ENCODE results near the gene RPL23.

The RPL23 gene

DNA sequence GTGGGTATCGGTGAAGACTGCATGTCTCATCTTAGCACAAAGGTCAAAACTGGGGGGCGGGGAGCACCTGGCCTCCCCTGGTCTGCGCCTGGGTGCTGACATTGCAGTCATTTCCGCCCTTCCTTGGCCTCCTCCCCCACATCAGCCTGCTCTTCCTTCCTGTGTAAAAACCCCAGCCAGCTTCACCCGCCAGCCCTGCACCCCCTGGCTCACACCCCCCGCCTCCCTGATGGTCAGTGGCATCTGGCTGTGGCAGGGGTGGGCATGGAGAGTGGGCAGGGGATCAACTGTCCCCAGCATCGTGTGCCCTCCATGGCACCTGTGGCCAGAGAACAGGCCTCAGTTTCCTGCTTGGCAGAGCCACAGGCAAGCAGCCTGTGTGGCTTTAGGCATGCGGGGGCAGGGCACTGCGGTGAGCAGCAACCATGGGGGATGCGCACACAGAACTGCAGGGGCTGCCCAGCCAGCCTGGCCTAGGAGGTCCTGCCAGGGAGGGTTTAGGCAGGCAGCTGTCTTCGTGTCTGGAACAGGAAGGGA lies 45.4 kb upstream of the RPL23 start:
- Histone ChIP-seq H3K27ac (replicated peaks) (peak overlapping the region; percentile 96), H3K27me3 (ENCODE audit: insufficient read depth, poor library complexity, severe bottlenecking) (no peaks in the 10 kb centered on the region), H3K4me3 (replicated peaks; ENCODE audit: insufficient read depth, low read length) (no peak overlapping the region)
- TF ChIP-seq SPI1 (IDR thresholded peaks at IDR 0.05; ENCODE audit: borderline replicate concordance, low read depth) = peak; percentile 53; the same call in 1 of the 2 replicates
- TF ChIP-seq, protein P1, sequence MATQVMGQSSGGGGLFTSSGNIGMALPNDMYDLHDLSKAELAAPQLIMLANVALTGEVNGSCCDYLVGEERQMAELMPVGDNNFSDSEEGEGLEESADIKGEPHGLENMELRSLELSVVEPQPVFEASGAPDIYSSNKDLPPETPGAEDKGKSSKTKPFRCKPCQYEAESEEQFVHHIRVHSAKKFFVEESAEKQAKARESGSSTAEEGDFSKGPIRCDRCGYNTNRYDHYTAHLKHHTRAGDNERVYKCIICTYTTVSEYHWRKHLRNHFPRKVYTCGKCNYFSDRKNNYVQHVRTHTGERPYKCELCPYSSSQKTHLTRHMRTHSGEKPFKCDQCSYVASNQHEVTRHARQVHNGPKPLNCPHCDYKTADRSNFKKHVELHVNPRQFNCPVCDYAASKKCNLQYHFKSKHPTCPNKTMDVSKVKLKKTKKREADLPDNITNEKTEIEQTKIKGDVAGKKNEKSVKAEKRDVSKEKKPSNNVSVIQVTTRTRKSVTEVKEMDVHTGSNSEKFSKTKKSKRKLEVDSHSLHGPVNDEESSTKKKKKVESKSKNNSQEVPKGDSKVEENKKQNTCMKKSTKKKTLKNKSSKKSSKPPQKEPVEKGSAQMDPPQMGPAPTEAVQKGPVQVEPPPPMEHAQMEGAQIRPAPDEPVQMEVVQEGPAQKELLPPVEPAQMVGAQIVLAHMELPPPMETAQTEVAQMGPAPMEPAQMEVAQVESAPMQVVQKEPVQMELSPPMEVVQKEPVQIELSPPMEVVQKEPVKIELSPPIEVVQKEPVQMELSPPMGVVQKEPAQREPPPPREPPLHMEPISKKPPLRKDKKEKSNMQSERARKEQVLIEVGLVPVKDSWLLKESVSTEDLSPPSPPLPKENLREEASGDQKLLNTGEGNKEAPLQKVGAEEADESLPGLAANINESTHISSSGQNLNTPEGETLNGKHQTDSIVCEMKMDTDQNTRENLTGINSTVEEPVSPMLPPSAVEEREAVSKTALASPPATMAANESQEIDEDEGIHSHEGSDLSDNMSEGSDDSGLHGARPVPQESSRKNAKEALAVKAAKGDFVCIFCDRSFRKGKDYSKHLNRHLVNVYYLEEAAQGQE (IDR thresholded peaks at IDR 0.05; ENCODE audit: insufficient replicate concordance, low read depth) = no peak
- peak; percentile 52; the same call in 1 of the 2 replicates for TF ChIP-seq GABPA (IDR thresholded peaks at IDR 0.05; ENCODE audit: low read depth)
- TF ChIP-seq, protein P2, sequence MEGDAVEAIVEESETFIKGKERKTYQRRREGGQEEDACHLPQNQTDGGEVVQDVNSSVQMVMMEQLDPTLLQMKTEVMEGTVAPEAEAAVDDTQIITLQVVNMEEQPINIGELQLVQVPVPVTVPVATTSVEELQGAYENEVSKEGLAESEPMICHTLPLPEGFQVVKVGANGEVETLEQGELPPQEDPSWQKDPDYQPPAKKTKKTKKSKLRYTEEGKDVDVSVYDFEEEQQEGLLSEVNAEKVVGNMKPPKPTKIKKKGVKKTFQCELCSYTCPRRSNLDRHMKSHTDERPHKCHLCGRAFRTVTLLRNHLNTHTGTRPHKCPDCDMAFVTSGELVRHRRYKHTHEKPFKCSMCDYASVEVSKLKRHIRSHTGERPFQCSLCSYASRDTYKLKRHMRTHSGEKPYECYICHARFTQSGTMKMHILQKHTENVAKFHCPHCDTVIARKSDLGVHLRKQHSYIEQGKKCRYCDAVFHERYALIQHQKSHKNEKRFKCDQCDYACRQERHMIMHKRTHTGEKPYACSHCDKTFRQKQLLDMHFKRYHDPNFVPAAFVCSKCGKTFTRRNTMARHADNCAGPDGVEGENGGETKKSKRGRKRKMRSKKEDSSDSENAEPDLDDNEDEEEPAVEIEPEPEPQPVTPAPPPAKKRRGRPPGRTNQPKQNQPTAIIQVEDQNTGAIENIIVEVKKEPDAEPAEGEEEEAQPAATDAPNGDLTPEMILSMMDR (IDR thresholded peaks at IDR 0.05; ENCODE audit: insufficient read depth, low read length) = no peak
- peak; percentile 98 for TF ChIP-seq POLR2AphosphoS5 (IDR thresholded peaks at IDR 0.05; ENCODE audit: low read depth)
- DNase-seq (ENCODE audit: low read depth in 1 of 2, low spot score in 1 of 2) = peak; percentile 88 to 95

DNA sequence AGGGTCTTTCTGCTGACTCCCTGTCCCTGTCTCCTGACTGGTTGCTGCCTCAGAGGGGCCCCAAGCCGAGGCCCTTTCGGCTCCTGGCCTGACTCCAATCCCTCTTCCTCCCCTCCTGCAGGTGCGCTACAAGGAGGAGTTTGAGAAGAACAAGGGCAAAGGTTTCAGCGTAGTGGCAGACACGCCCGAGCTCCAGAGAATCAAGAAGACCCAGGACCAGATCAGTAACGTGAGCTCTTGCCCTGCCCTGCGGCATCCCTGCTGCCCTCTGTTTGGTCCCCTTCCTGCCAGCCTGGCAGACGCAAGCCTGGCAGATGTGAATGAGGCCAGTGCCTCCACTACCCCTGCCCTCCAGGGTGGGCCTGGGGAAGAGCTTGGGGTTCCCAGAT lies 44.8 kb upstream of the RPL23 start:
- Histone ChIP-seq H3K4me3 (replicated peaks; ENCODE audit: insufficient read depth, low read length) (no peak overlapping the region), H3K27ac (replicated peaks) (peak overlapping the region; percentile 96), H3K27me3 (ENCODE audit: insufficient read depth, poor library complexity, severe bottlenecking) (no peaks in the 10 kb centered on the region)
- TF ChIP-seq, protein P1 (IDR thresholded peaks at IDR 0.05; ENCODE audit: insufficient replicate concordance, low read depth) = no peak
- TF ChIP-seq SPI1 (IDR thresholded peaks at IDR 0.05; ENCODE audit: borderline replicate concordance, low read depth) = no peak
- TF ChIP-seq, protein P2 (IDR thresholded peaks at IDR 0.05; ENCODE audit: insufficient read depth, low read length) = no peak
- no peak for TF ChIP-seq POLR2AphosphoS5 (IDR thresholded peaks at IDR 0.05; ENCODE audit: low read depth)
- TF ChIP-seq GABPA (IDR thresholded peaks at IDR 0.05; ENCODE audit: low read depth) = no peak
- peak in 1 of 2 experiments; percentile 49 for DNase-seq (ENCODE audit: low read depth in 1 of 2, low spot score in 1 of 2)

DNA sequence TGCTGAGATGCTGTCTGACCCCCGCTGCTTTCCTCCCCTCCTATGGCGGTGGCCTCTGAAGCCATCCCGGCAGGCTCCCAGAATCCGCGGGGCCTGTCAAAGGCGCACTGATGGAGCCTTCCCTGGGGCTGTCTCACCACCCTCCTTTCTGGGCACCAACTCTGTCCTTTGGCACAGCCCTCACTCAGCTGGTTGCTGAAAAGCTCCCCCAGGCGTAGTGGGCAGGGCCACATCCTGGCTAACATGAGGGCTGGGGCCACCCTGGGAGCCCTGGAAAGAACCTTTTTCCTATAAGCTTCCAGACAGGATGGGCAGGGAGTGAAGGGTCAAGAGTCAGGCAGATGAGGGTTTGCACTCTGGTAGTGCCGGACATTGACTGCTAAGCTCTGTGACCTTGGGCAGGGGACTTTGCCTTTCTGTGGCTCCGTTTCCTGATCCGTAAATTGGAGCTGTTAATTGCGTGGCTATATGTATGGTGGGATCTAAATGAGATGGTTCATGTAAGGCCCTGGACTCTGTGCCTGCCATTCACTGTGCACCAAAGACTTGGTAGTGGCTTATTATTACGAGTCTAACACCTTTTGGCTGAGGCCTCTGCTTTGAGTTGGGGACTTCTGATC lies 44.3 kb upstream of the RPL23 start:
- TF ChIP-seq, protein P2 (IDR thresholded peaks at IDR 0.05; ENCODE audit: insufficient read depth, low read length) = no peak
- no peak for TF ChIP-seq GABPA (IDR thresholded peaks at IDR 0.05; ENCODE audit: low read depth)
- TF ChIP-seq SPI1 (IDR thresholded peaks at IDR 0.05; ENCODE audit: borderline replicate concordance, low read depth) = no peak
- TF ChIP-seq, protein P1 (IDR thresholded peaks at IDR 0.05; ENCODE audit: insufficient replicate concordance, low read depth) = no peak
- no peak for TF ChIP-seq POLR2AphosphoS5 (IDR thresholded peaks at IDR 0.05; ENCODE audit: low read depth)
- DNase-seq (ENCODE audit: low read depth in 1 of 2, low spot score in 1 of 2) = no peak
- Histone ChIP-seq H3K27ac (replicated peaks) (peak overlapping the region; percentile 96), H3K27me3 (ENCODE audit: insufficient read depth, poor library complexity, severe bottlenecking) (no peaks in the 10 kb centered on the region), H3K4me3 (replicated peaks; ENCODE audit: insufficient read depth, low read length) (no peak overlapping the region)

All from HL-60 (cell line).